NCI-H1105 (cell line): ENCODE measurements around the gene TGFBR2.

Experiments used
- DNase-seq: peaks from one replicate; lab custom pipeline; 2025; lab: John Stamatoyannopoulos, UW

Gene TGFBR2

GRCh38 chr3:30602946-30603345 is 3.5 kb upstream of the TGFBR2 start:
- DNase-seq: no peak

GRCh38 chr3:30604093-30604492 is 2.3 kb upstream of the TGFBR2 start:
- no peak for DNase-seq

GRCh38 chr3:30604558-30604957 is 1.8 kb upstream of the TGFBR2 start:
- DNase-seq: no peak

- no peak for DNase-seq
Observed at GRCh38 chr3:30605005-30605404, 1.4 kb upstream of the TGFBR2 start.

GRCh38 chr3:30605706-30606300 is 598 bp upstream of the TGFBR2 start:
- DNase-seq: no peak

- no peak for DNase-seq
Observed at GRCh38 chr3:30607032-30607833, 832 bp downstream of the TGFBR2 start.

- DNase-seq: no peak
Observed at GRCh38 chr3:30608598-30608947, 2.2 kb downstream of the TGFBR2 start.

GRCh38 chr3:30609930-30610701 is 3.7 kb downstream of the TGFBR2 start:
- DNase-seq: no peak

- no peak for DNase-seq
Observed at GRCh38 chr3:30610702-30611368, 4.4 kb downstream of the TGFBR2 start.

- no peak for DNase-seq
Observed at GRCh38 chr3:30611613-30612436, 5.4 kb downstream of the TGFBR2 start.

- no peak for DNase-seq
Observed at GRCh38 chr3:30612437-30613132, 6.2 kb downstream of the TGFBR2 start.

GRCh38 chr3:30613133-30613825 is 6.9 kb downstream of the TGFBR2 start:
- no peak for DNase-seq

- no peak for DNase-seq
Observed at GRCh38 chr3:30614373-30614772, 8.0 kb downstream of the TGFBR2 start.

- DNase-seq: no peak
Observed at GRCh38 chr3:30614943-30615342, 8.5 kb downstream of the TGFBR2 start.

- DNase-seq: no peak
Observed at GRCh38 chr3:30615615-30616346, 9.4 kb downstream of the TGFBR2 start.

GRCh38 chr3:30616347-30617027 is 10.1 kb downstream of the TGFBR2 start:
- no peak for DNase-seq

GRCh38 chr3:30617069-30617468 is 10.7 kb downstream of the TGFBR2 start:
- DNase-seq: no peak

- no peak for DNase-seq
Observed at GRCh38 chr3:30617653-30618052, 11.3 kb downstream of the TGFBR2 start.

GRCh38 chr3:30618526-30618925 is 12.1 kb downstream of the TGFBR2 start:
- DNase-seq: no peak
